GM23338 (cell line): Measurements from ENCODE around the gene PRDM11. TPM values are rescaled to one million over a fixed set of nuclear protein-coding genes. Genes with fewer than 3 reads are reported as not detected.

ENCODE experiments used
- ATAC-seq: fragments of 200-7000 bp; cut with Tn5 transposase; 3 replicates; pipeline ENCODE4 v1.9.1; 2020
- DNase-seq: peaks from one replicate; pipeline ENCODE4 v3.0.0-alpha.2; 2015; ENCODE audit warnings: low spot score
- H2AFZ ChIP-seq: fragments of 200-600 bp; sonication (generic); 2 replicates; pipeline ENCODE4 v1.8.0; 2016; ENCODE audit warnings: antibody characterized with exemption, mild to moderate bottlenecking, moderate library complexity
- H3F3A ChIP-seq: fragments of 200-600 bp; sonication (generic); replicated peaks from 2 replicates; pipeline ENCODE4 v1.8.0; 2017; ENCODE audit warnings: antibody characterized with exemption, mixed run types, low read depth
- H3K27ac ChIP-seq: fragments of 200-600 bp; sonication (generic); 2 replicates; pipeline ENCODE4 v1.6.1; 2016; ENCODE audit warnings: low read depth
- H3K27me3 ChIP-seq: fragments of 200-600 bp; sonication (generic); 2 replicates; pipeline ENCODE4 v1.8.0; 2016; ENCODE audit warnings: mild to moderate bottlenecking, mixed run types, moderate library complexity; ENCODE audit not compliant: insufficient read depth
- H3K36me3 ChIP-seq: fragments of 200-600 bp; sonication (generic); 2 replicates; pipeline ENCODE4 v1.8.0; 2016; ENCODE audit warnings: mild to moderate bottlenecking; ENCODE audit not compliant: insufficient read depth
- H3K4me1 ChIP-seq: fragments of 200-600 bp; sonication (generic); 2 replicates; pipeline ENCODE4 v1.8.0; 2016; ENCODE audit warnings: mild to moderate bottlenecking, moderate library complexity; ENCODE audit not compliant: insufficient read depth
- H3K4me2 ChIP-seq: fragments of 200-600 bp; sonication (generic); 2 replicates; pipeline ENCODE4 v1.7.1; 2017; ENCODE audit warnings: mixed run types
- H3K4me3 ChIP-seq: fragments of 200-600 bp; sonication (generic); 2 replicates; pipeline ENCODE4 v1.6.1; 2016; ENCODE audit warnings: mixed run types
- H3K79me2 ChIP-seq: fragments of 200-600 bp; sonication (generic); replicated peaks from 2 replicates; pipeline ENCODE4 v1.8.0; 2017; ENCODE audit warnings: mild to moderate bottlenecking; ENCODE audit not compliant: insufficient read depth
- H3K9me2 ChIP-seq: fragments of 200-600 bp; sonication (generic); 2 replicates; pipeline ENCODE4 v1.8.0; 2017; ENCODE audit not compliant: insufficient read depth
- H4K20me1 ChIP-seq: fragments of 200-600 bp; sonication (generic); replicated peaks from 2 replicates; pipeline ENCODE4 v1.8.0; 2017; ENCODE audit warnings: mild to moderate bottlenecking; ENCODE audit not compliant: insufficient read depth
- H3K27ac Mint-ChIP-seq: 2 replicates; pipeline ENCODE4 v1.8.0; 2020; ENCODE audit warnings: inconsistent platforms, mild to moderate bottlenecking, moderate library complexity, mixed read lengths
- H3K27me3 Mint-ChIP-seq: 3 replicates; pipeline ENCODE4 v1.8.0; 2022; ENCODE audit warnings: low read depth, mild to moderate bottlenecking, moderate library complexity, mixed read lengths, inconsistent platforms; ENCODE audit not compliant: insufficient read depth, poor library complexity
- H3K36me3 Mint-ChIP-seq: 3 replicates; pipeline ENCODE4 v1.8.0; 2021; ENCODE audit warnings: low read depth, mild to moderate bottlenecking, inconsistent platforms, moderate library complexity, mixed read lengths
- H3K4me1 Mint-ChIP-seq: 3 replicates; pipeline ENCODE4 v1.8.0; 2020; ENCODE audit warnings: mild to moderate bottlenecking, inconsistent platforms, mixed read lengths
- H3K4me3 Mint-ChIP-seq: 3 replicates; pipeline ENCODE4 v1.8.0; 2021; ENCODE audit warnings: moderate library complexity, mild to moderate bottlenecking, inconsistent platforms, mixed read lengths
- H3K9me3 Mint-ChIP-seq: 3 replicates; pipeline ENCODE4 v1.8.0; 2020; ENCODE audit warnings: moderate library complexity, mild to moderate bottlenecking, inconsistent platforms, mixed read lengths
- CREB1 ChIP-seq: fragments of 250-450 bp; sonication (Bioruptor Pico); IDR thresholded peaks from 2 replicates; pipeline ENCODE4 v1.5.0; 2020; ENCODE audit warnings: low read depth, mild to moderate bottlenecking, moderate library complexity
- EZH2 ChIP-seq: fragments of 200-600 bp; sonication (generic); IDR thresholded peaks from one replicate; pipeline ENCODE4 v1.8.0; 2017; ENCODE audit warnings: antibody characterized with exemption, mild to moderate bottlenecking, low read depth; ENCODE audit not compliant: unreplicated experiment
- EZH2phosphoT487 ChIP-seq: fragments of 200-600 bp; sonication (generic); IDR thresholded peaks from one replicate; pipeline ENCODE4 v1.8.1; 2018; ENCODE audit warnings: antibody characterized with exemption; ENCODE audit not compliant: unreplicated experiment
- NANOG ChIP-seq: IDR thresholded peaks from 2 replicates; pipeline ENCODE4 v1.6.1; 2016; ENCODE audit warnings: antibody characterized with exemption, borderline replicate concordance
- ZNF114 ChIP-seq: fragments of 250-450 bp; sonication (Bioruptor Pico); IDR thresholded peaks from 2 replicates; pipeline ENCODE4 v1.5.0; 2020; ENCODE audit warnings: mild to moderate bottlenecking, moderate library complexity
- ZNF331 ChIP-seq: fragments of 250-450 bp; sonication (Bioruptor Pico); IDR thresholded peaks from 2 replicates; pipeline ENCODE4 v1.5.0; 2020; ENCODE audit warnings: low read depth, mild to moderate bottlenecking, moderate library complexity
- polyA plus RNA-seq: library from polyadenylated mRNA; unstranded; fragments of >200 nt; fragmentation: Nextera tagmentation; extraction: Ambion mirVana; gene quantifications from 2 replicates; pipeline ENCODE4 v1.2.1, GENCODE V29; 2016
- total RNA-seq: library from RNA; depleted of rRNA; stranded (reverse); fragments of >200 nt; shearing (Covaris generic); gene quantifications from 2 replicates; pipeline ENCODE4 v1.2.3, GENCODE V29; 2014
- TF ChIP-seq, protein P1 (sequence below), 2 experiments: fragments of 200-600 bp in 1 of 2; sonication (generic) in 1 of 2; conservative IDR thresholded peaks; 2 replicates each; pipeline versions ENCODE4 v1.5.1 to v1.6.1; 2016 to 2017; ENCODE audit warnings: antibody characterized with exemption in 2 of 2, low read depth in 2 of 2, mild to moderate bottlenecking in 2 of 2, moderate library complexity in 1 of 2
- TF ChIP-seq, protein P2 (sequence below): IDR thresholded peaks from 2 replicates; pipeline ENCODE4 v1.6.1; 2016; ENCODE audit warnings: antibody characterized with exemption
- TF ChIP-seq, protein P3 (sequence below): IDR thresholded peaks from one replicate; pipeline ENCODE4 v1.6.1; 2018; ENCODE audit warnings: antibody characterized with exemption; ENCODE audit not compliant: unreplicated experiment

The PRDM11 gene
- total and polyA plus RNA-seq, 2 experiments from 2014 or later = 0.97 to 10.4 TPM

DNA sequence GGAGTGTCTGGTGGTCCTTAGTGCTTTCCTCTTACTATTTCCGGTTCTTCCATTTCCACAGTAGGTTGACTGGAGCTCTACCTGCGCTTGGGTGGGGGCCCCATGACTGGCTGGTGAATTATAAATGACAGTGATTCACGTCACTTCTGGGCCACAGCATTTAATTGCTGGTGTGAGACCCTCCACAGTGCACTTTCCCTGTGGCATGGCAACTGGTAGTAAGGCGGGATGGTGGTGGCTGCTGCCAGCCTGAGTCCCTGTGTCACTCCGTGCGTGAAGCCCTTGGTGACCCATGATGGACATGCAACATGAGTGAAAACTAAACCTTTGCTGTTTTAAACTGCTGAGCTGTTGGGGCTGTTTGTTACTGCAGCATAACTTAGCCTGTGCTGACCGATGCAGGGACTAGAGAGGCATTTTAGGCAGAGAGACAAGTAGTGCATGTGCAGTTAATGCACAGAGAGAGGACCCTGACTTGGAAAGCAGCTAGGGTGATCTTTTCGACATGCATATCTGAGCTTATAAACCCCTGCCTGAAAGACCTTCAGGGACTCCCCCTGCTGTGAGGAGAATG, 3.1 kb downstream of the PRDM11 start (continued):
- TF ChIP-seq EZH2phosphoT487 (no peak), ZNF331 (no peak)
- TF ChIP-seq, protein P1, sequence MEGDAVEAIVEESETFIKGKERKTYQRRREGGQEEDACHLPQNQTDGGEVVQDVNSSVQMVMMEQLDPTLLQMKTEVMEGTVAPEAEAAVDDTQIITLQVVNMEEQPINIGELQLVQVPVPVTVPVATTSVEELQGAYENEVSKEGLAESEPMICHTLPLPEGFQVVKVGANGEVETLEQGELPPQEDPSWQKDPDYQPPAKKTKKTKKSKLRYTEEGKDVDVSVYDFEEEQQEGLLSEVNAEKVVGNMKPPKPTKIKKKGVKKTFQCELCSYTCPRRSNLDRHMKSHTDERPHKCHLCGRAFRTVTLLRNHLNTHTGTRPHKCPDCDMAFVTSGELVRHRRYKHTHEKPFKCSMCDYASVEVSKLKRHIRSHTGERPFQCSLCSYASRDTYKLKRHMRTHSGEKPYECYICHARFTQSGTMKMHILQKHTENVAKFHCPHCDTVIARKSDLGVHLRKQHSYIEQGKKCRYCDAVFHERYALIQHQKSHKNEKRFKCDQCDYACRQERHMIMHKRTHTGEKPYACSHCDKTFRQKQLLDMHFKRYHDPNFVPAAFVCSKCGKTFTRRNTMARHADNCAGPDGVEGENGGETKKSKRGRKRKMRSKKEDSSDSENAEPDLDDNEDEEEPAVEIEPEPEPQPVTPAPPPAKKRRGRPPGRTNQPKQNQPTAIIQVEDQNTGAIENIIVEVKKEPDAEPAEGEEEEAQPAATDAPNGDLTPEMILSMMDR (conservative IDR thresholded peaks at IDR 0.05; ENCODE audit: low read depth in 2 of 2) = no peak
- TF ChIP-seq, protein P2, sequence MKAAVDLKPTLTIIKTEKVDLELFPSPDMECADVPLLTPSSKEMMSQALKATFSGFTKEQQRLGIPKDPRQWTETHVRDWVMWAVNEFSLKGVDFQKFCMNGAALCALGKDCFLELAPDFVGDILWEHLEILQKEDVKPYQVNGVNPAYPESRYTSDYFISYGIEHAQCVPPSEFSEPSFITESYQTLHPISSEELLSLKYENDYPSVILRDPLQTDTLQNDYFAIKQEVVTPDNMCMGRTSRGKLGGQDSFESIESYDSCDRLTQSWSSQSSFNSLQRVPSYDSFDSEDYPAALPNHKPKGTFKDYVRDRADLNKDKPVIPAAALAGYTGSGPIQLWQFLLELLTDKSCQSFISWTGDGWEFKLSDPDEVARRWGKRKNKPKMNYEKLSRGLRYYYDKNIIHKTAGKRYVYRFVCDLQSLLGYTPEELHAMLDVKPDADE = no peak

DNA sequence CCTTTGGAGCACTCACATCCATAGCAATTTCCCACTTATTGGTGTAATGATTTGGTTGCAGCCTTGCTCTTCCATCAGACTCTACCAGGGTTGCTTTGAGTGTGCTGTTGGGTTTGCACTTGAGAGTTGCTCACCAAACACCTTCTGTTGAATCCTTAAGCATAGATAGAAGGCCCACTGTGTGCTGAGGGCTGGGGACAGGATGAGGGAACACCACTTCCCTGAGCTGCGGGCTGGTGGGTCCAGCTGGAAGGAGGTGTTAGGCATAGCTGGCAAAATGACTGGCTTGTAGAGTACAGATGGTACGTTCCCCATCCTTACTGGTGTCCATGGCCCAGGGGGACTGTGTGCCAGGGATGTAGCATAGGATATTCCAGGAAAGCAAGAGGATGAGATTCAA, 3.9 kb downstream of the PRDM11 start:
- TF ChIP-seq CREB1 (CRISPR knock-in tag) (no peak), ZNF331 (no peak), EZH2 (no peak), EZH2phosphoT487 (no peak), NANOG (no peak), ZNF114 (CRISPR knock-in tag) (no peak)
- TF ChIP-seq, protein P3, sequence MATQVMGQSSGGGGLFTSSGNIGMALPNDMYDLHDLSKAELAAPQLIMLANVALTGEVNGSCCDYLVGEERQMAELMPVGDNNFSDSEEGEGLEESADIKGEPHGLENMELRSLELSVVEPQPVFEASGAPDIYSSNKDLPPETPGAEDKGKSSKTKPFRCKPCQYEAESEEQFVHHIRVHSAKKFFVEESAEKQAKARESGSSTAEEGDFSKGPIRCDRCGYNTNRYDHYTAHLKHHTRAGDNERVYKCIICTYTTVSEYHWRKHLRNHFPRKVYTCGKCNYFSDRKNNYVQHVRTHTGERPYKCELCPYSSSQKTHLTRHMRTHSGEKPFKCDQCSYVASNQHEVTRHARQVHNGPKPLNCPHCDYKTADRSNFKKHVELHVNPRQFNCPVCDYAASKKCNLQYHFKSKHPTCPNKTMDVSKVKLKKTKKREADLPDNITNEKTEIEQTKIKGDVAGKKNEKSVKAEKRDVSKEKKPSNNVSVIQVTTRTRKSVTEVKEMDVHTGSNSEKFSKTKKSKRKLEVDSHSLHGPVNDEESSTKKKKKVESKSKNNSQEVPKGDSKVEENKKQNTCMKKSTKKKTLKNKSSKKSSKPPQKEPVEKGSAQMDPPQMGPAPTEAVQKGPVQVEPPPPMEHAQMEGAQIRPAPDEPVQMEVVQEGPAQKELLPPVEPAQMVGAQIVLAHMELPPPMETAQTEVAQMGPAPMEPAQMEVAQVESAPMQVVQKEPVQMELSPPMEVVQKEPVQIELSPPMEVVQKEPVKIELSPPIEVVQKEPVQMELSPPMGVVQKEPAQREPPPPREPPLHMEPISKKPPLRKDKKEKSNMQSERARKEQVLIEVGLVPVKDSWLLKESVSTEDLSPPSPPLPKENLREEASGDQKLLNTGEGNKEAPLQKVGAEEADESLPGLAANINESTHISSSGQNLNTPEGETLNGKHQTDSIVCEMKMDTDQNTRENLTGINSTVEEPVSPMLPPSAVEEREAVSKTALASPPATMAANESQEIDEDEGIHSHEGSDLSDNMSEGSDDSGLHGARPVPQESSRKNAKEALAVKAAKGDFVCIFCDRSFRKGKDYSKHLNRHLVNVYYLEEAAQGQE = no peak
- TF ChIP-seq, protein P1 (conservative IDR thresholded peaks at IDR 0.05; ENCODE audit: low read depth in 2 of 2) = no peak
- peaks cover 4% of the 10 kb centered on the region; the same call in 2 of the 3 replicates for H3K9me3 Mint-ChIP-seq
- DNase-seq (no peak), ATAC-seq (no peak)
- peaks cover 1% of the 10 kb centered on the region; the same call in 1 of the 2 replicates for H3K27me3 ChIP-seq
- H3K4me3 ChIP-seq = no peak overlapping the region
- no peak overlapping the region for H2AFZ ChIP-seq
- H3K79me2 ChIP-seq = peaks cover 57% of the 10 kb centered on the region
- H3K4me3 Mint-ChIP-seq = no peak overlapping the region
- H3K4me1 ChIP-seq = 0 out of 2 replicates have a peak, but pooled peaks cover 6% of the 10 kb centered on the region
- no peaks in the 10 kb centered on the region for H3F3A ChIP-seq
- no peak overlapping the region for H3K27ac ChIP-seq
- H3K4me2 ChIP-seq = no peak overlapping the region
- H3K36me3 ChIP-seq = no peaks in the 10 kb centered on the region
- H3K36me3 Mint-ChIP-seq = peaks cover 9% of the 10 kb centered on the region
- H3K9me2 ChIP-seq = no peaks in the 10 kb centered on the region
- H4K20me1 ChIP-seq = peaks cover 4% of the 10 kb centered on the region; the same call in 1 of the 2 replicates
- peaks cover 20% of the 10 kb centered on the region for H3K4me1 Mint-ChIP-seq
- no peak overlapping the region for H3K27ac Mint-ChIP-seq
- peaks cover 15% of the 10 kb centered on the region for H3K27me3 Mint-ChIP-seq
